Left lung (tissue), 10 donors: ENCODE measurements around the gene KREMEN2. TPM values are rescaled to one million over a fixed set of nuclear protein-coding genes. Genes with fewer than 3 reads are reported as not detected.

Experiments used
- ATAC-seq: fragments of 200-7000 bp; cut with Tn5 transposase; one replicate; pipeline ENCODE4 v1.9.1; 2020; ENCODE audit warnings: moderate library complexity
- DNase-seq, 4 donors: peaks; one replicate each; pipeline ENCODE4 v3.0.0-alpha.2; 2013 to 2020
- H3K27ac ChIP-seq, 2 donors: fragments of 200-600 bp; sonication (generic) in 1 of 2; one replicate each; pipeline versions ENCODE4 v1.5.0 to v1.8.0; 2020 to 2021
- H3K27me3 ChIP-seq, 2 donors: fragments of 200-600 bp; sonication (generic) in 1 of 2; one replicate each; pipeline versions ENCODE4 v1.5.0 to v1.8.0; 2020 to 2021
- H3K36me3 ChIP-seq, 2 donors: fragments of 200-600 bp; sonication (generic) in 1 of 2; one replicate each; pipeline versions ENCODE4 v1.5.0 to v1.8.0; 2020 to 2021
- H3K4me1 ChIP-seq, 2 donors: fragments of 200-600 bp; one replicate each; pipeline ENCODE4 v1.8.0; 2021
- H3K4me3 ChIP-seq, 2 donors: fragments of 200-600 bp; sonication (generic) in 1 of 2; one replicate each; pipeline versions ENCODE4 v1.5.0 to v1.8.0; 2020 to 2021; ENCODE audit warnings: mild to moderate bottlenecking in 1 of 2
- H3K9me3 ChIP-seq, 2 donors: fragments of 200-600 bp; sonication (generic) in 1 of 2; one replicate each; pipeline versions ENCODE4 v1.5.0 to v1.8.0; 2020 to 2021
- intact Hi-C, 2 donors: fragments of 100-400 bp; cut with DNase I; formaldehyde crosslinking; loops; one replicate each; pipeline versions ENCODE4 v1.11.2 to v1.14.2; 2022
- polyA plus RNA-seq, 6 donors: library from polyadenylated mRNA; unstranded; fragments of 120-200 nt; gene quantifications; one replicate each; pipeline ENCODE4 v1.2.1, GENCODE V29; 2013; ENCODE audit not compliant: insufficient read length in 6 of 6
- total RNA-seq, 2 donors: library from RNA; stranded (reverse); fragmentation: NEBNext Ultra II Directional; extraction: Animal tissue kit (Norgen Biotek cat#: 25700); gene quantifications; one replicate each; pipeline ENCODE4 v1.2.1, GENCODE V29; 2021
- TF ChIP-seq, protein P1 (sequence below), 2 donors: fragments of 200-600 bp; sonication (generic) in 1 of 2; IDR thresholded peaks; one replicate each; pipeline versions ENCODE4 v1.5.0 to v1.8.0; 2021; ENCODE audit warnings: antibody characterized with exemption in 2 of 2
- donor health status: DM: no; HTN: yes; CAD: no.
- donor health status: DM: no; HTN: no; CAD: no.

The KREMEN2 gene
- total and polyA plus RNA-seq, 8 donors, result 0.17 to 0.36 (median 0.20) TPM; not detected in 3

DNA sequence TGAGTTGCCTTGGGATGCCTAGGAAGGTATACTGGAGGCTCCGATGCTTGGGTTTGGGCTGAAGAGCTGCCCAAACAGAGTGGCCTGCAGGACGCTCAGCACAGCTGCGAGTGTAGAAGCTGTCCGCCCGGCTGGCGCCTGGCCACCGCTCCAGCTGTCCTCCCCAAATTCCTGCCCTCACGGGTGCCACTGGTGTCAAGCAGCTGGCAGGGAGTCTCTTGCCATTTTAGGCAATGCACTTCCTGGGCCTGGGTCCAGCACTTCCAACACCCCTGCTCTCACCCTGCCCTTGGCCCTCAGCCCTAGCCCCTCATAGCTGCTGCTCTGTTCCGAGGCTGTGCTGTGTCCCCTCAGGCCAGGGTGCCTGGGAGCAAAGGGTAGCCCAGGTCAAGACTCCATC is 21.4 kb downstream of the KREMEN2 start:
- ATAC-seq (no peak), DNase-seq (peak in 2 of 4 donors; percentile 53)

DNA sequence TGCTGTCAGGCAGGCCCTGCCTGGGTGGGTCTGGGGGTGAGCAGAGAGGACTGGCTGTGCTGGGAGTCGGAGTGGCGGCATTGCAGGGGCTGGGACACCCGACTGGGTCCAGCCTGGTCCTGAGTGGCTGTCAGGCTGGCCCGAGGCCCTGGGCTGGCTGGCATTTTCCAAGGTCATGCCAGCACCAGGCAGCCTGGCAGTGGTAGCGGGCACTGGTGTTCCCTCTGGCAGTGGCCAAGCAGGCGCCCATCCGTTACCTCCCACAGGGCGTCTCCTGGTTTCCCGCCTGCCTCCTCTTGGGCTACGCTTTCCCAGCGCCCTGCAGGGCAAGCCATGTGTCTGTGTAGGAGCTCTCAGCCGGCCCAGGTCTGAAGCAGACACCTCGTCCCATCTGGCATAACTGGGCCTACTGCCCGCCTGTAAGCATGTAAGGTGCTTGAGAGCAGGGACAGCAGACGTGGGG is 21.8 kb downstream of the KREMEN2 start:
- DNase-seq (no peak), ATAC-seq (no peak)
- H3K27ac ChIP-seq, result no peak overlapping the region
- H3K4me1 ChIP-seq, result peaks cover 3 to 19% of the 10 kb centered on the region in 2 donors
- TF ChIP-seq, protein P1, sequence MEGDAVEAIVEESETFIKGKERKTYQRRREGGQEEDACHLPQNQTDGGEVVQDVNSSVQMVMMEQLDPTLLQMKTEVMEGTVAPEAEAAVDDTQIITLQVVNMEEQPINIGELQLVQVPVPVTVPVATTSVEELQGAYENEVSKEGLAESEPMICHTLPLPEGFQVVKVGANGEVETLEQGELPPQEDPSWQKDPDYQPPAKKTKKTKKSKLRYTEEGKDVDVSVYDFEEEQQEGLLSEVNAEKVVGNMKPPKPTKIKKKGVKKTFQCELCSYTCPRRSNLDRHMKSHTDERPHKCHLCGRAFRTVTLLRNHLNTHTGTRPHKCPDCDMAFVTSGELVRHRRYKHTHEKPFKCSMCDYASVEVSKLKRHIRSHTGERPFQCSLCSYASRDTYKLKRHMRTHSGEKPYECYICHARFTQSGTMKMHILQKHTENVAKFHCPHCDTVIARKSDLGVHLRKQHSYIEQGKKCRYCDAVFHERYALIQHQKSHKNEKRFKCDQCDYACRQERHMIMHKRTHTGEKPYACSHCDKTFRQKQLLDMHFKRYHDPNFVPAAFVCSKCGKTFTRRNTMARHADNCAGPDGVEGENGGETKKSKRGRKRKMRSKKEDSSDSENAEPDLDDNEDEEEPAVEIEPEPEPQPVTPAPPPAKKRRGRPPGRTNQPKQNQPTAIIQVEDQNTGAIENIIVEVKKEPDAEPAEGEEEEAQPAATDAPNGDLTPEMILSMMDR (IDR thresholded peaks at IDR 0.05), result no peak
- no peaks in the 10 kb centered on the region for H3K36me3 ChIP-seq
- H3K4me3 ChIP-seq, result no peak overlapping the region
- intact Hi-C loops, result no loop called here
- H3K9me3 ChIP-seq, result no peaks in the 10 kb centered on the region
- peaks cover 0 to 46% of the 10 kb centered on the region in 2 donors for H3K27me3 ChIP-seq

More for the DNA sequence above, 21.4 kb downstream of the KREMEN2 start:
- no peak overlapping the region for H3K27ac ChIP-seq
- intact Hi-C loops, result no loop called here
- H3K4me3 ChIP-seq, result no peak overlapping the region
- peaks cover 6 to 23% of the 10 kb centered on the region in 2 donors for H3K4me1 ChIP-seq
- H3K9me3 ChIP-seq, result no peaks in the 10 kb centered on the region
- TF ChIP-seq, protein P1 (IDR thresholded peaks at IDR 0.05), result no peak
- H3K36me3 ChIP-seq, result no peaks in the 10 kb centered on the region
- peaks cover 0 to 43% of the 10 kb centered on the region in 2 donors for H3K27me3 ChIP-seq

DNA sequence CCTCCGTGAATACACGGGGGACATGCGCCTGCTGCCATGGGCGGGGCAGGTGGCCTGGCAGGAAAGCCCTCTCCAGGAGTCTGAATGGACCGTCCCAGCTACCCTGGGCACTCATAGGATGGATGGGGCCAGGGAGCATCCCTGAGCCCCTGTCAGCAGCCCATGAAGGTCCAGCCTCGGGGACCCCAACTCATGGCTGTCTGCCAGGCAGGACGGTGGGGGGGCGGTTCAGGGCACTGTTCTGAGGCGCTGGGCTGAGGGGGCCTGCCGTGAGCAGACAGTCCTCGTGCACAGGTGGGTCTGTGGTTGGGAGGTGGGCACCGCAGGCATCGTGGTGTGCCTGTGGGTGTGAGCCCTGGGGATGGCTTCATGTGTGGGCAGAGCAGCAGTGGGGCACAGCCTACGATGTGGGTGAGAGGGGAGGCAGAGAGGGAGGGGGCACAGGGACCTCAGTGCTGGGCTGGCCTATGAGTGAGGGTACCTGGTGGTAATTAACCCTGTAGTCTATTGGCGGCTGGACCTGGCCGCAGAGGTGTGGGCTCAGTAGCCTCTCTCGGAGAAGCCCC is 22.6 kb downstream of the KREMEN2 start:
- Histone ChIP-seq H3K36me3 (no peaks in the 10 kb centered on the region), H3K4me1 (peaks cover 0 to 13% of the 10 kb centered on the region in 2 donors), H3K9me3 (no peaks in the 10 kb centered on the region), H3K4me3 (no peak overlapping the region), H3K27me3 (peaks cover 0 to 49% of the 10 kb centered on the region in 2 donors), H3K27ac (no peak overlapping the region)
- ATAC-seq (no peak), DNase-seq (peak in 1 of 4 donors; percentile 71)
- intact Hi-C loops, result no loop called here
- TF ChIP-seq, protein P1 (IDR thresholded peaks at IDR 0.05), result no peak

DNA sequence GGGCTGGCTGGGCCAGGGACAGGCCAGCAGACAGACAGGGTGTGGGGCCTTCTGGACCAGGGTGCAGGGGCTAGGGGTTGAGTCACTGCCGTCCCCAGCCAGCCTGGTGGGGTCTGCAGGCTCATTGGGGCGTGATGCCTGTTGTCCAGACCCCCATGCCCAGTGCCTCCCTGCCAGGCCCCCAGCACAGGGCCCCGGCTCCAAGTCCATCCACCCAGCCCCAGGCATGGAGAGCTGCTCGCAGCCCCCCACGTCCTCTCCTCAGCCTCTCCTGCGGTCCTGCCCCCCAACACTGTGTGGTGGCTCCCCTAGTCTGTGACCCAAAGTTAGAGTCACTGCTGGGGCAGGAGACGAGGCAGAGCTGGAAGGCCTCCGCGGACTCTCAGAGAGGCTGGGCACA is 23.2 kb downstream of the KREMEN2 start:
- Histone ChIP-seq H3K4me3 (no peak overlapping the region), H3K27ac (no peak overlapping the region), H3K27me3 (peaks cover 0 to 49% of the 10 kb centered on the region in 2 donors), H3K9me3 (no peaks in the 10 kb centered on the region), H3K4me1 (peaks cover 0 to 13% of the 10 kb centered on the region in 2 donors), H3K36me3 (no peaks in the 10 kb centered on the region)
- ATAC-seq (no peak), DNase-seq (no peak)
- TF ChIP-seq, protein P1 (IDR thresholded peaks at IDR 0.05), result no peak
- intact Hi-C loops, result no loop called here

DNA sequence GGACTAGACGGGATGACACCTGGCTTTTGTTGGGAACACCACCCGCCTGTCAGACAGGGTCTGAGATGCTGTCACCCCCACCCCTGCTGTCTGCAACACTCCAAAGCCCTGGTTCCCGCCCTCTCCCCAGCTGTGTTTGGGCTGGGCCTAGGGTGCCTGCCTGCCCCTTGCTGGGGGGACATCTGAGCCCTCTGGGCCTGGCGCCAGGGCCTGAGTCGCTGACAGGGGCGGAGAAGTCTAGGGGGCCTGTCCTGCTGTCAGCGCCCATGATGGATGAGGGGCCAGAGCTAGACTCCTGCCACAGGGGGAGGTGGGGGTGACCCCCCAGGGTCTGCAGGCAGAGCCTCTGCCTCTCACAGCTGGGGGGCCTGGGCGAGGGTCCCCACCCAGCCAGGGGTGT is 23.8 kb downstream of the KREMEN2 start:
- intact Hi-C loops, result no loop called here
- Histone ChIP-seq H3K27ac (no peak overlapping the region), H3K9me3 (no peaks in the 10 kb centered on the region), H3K27me3 (peaks cover 0 to 49% of the 10 kb centered on the region in 2 donors), H3K4me3 (no peak overlapping the region), H3K4me1 (peaks cover 0 to 13% of the 10 kb centered on the region in 2 donors), H3K36me3 (no peaks in the 10 kb centered on the region)
- no peak for ATAC-seq
- TF ChIP-seq, protein P1 (IDR thresholded peaks at IDR 0.05), result no peak
- peak in 2 of 4 donors; percentile 56 to 81 for DNase-seq
